WI38 (cell line): ENCODE data around the gene C2CD2L.
"Not testable (repeated sequence)": the region's sequence is repeated elsewhere in the genome, so short reads cannot be mapped to it uniquely, and the experiment has no call there.

ENCODE experiments used
- H3K4me3 ChIP-seq: 2 replicates; pipeline ENCODE4 v1.5.1; 2011; ENCODE audit warnings: low read depth, mild to moderate bottlenecking, control low read depth, low read length
- TF ChIP-seq, protein P1 (sequence below): IDR thresholded peaks from 2 replicates; pipeline ENCODE4 v1.5.1; 2012; ENCODE audit warnings: low read depth, mild to moderate bottlenecking, control low read depth, low read length

The C2CD2L gene

DNA sequence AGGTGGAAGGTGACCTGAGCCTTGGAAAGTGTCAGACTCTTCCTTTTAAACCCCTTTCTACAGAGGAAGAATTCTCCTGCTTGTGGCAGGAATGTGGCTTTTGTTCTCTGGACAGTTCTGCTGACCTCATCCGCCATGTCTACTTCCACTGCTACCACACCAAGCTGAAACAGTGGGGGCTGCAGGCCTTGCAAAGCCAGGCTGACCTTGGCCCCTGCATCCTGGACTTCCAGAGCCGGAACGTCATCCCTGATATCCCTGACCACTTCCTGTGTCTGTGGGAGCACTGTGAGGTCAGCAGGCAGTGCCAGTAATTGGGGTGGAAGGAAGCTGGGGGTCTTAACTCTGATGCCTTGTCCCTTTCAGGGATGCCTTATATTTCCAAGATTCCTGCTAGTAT, 23.5 kb downstream of the C2CD2L start:
- TF ChIP-seq, protein P1, sequence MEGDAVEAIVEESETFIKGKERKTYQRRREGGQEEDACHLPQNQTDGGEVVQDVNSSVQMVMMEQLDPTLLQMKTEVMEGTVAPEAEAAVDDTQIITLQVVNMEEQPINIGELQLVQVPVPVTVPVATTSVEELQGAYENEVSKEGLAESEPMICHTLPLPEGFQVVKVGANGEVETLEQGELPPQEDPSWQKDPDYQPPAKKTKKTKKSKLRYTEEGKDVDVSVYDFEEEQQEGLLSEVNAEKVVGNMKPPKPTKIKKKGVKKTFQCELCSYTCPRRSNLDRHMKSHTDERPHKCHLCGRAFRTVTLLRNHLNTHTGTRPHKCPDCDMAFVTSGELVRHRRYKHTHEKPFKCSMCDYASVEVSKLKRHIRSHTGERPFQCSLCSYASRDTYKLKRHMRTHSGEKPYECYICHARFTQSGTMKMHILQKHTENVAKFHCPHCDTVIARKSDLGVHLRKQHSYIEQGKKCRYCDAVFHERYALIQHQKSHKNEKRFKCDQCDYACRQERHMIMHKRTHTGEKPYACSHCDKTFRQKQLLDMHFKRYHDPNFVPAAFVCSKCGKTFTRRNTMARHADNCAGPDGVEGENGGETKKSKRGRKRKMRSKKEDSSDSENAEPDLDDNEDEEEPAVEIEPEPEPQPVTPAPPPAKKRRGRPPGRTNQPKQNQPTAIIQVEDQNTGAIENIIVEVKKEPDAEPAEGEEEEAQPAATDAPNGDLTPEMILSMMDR: no peak
- no peak overlapping the region for H3K4me3 ChIP-seq

DNA sequence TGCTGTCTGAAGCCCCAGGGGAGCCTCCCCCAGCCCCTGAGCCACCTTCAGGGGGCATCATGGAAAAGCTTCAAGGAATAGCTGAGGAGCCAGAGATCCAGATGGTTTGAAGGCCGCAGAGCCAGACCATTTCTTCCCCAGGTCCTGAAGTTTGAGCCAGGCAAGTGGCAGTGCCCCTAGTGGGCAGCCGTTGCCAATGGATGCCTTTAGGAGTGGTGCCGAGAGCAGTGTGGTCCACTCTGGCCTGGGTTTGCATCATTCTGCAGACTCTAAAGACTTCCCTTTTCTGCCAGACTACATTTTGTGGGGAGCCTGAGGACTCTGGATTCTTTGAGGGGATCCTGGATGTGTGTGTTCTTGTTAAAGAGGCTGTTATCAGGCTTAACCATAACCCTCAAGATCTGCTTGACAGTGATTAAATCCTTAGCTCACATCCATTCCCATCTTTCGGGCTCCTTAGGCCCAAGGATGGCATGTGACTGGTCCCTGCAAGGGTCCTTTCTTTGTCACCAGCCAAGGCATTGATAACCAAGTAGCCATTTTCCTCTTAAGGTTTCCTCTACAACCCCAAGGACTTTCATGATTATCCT, 27.3 kb downstream of the C2CD2L start:
- H3K4me3 ChIP-seq: no peak overlapping the region
- TF ChIP-seq, protein P1: peak; percentile 45; the same call in 1 of the 2 replicates

DNA sequence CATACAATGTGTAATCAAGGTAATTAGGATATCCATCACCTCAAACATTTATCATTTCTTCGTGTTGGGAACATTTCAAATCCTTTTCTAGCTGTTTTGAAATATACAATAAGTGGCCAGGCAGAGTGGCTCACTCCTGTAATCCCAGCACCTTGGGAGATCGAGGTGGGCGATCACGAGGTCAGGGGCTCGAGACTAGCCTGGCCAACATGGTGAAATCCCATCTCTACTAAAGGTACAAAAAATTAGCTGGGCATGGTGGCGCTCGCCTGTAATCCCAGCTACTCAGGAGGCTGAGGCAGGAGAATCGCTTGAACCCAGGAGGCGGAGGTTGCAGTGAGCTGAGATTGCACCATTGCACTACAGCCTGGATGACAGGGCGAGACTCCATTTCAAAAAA, 32.1 kb downstream of the C2CD2L start:
- not testable (repeated sequence) for H3K4me3 ChIP-seq

DNA sequence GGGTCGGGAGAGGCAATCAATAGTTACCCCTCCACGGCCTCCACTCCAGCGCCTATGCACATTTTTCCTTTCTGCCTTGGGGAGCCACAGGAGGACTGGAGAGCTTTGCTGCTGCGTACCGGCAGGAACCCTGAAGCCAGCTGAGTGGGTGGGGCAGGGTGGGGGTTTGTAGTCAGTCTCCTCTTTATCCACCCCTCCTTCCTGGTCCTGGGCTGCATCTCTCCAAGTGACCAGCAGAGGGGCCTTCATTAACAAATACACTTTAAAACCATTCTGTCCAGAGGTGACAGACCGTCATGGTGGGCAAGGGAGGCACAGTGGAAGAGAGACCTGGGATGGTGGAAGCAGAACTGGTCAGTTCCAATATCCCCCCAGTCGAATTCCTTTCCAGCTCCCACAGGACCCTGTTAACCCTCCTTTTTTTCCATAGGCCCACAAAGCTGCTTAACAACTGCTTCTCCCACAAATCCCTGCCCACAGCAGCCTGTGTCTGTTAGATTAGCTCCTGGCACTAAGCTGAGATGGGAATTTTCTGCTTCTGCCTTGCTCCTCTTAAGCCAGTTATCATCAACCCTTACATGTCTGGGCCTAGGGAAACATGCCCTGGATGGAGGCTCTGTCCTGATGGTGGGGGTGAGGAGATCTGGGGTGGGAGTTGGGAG, 37.8 kb downstream of the C2CD2L start:
- TF ChIP-seq, protein P1: peak; percentile 70
- H3K4me3 ChIP-seq: no peak overlapping the region

DNA sequence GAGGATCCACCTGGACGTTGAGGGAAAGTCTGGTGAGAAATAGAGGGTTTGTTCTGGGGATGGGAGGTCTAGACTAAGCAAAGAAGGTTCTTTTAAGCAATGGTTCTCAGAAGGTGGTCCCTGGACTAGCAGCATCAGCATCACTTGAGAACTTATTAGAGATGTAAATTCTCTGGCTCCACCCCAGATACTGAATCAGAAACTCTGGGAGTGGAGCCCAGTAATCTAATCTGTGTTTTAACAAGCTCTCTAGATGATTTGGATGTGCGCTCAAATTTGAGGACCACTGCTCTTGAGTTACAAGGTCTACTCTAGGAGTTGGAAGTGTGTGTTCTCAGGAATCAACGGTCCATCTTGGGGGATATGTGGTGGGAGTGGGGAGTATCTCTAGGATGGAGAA, 38.4 kb downstream of the C2CD2L start:
- H3K4me3 ChIP-seq: no peak overlapping the region

DNA sequence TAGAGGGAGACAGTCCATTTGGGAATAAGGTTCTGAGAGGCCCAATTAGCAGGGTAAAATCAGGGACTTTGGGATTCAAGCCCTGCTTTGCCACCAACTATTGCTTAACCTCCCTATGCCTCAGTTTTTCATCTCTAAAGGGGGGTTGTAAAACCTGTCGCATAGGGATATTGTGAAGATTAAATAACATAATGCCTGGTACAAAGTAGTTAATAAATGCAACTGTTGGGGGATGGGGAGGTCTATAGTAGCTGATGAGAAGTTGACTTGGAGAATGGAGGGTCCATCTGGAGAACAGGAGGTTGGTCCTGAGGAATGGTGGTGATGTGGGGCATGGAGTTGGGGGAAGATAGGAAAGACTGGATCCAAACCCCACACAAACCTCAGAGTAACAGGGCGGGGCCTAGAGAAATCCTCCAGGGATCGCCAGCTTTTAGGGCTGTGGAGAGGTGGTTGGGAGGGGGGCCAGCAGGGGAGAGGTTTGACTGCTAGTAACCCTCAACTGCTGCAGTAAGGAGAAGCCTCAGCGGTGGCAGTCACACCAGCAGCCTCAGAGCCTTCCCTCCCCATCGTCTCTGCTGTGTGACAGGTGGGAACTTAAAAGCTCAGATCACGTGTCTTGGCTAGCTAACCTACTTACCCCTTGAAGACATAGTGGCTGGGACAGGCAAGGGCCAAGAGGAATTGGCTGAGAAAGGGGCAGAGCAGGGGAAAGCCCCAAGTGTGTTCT, 40.6 kb downstream of the C2CD2L start:
- no peak overlapping the region for H3K4me3 ChIP-seq
- TF ChIP-seq, protein P1: no peak

More for the DNA sequence above, 38.4 kb downstream of the C2CD2L start:
- TF ChIP-seq, protein P1: no peak

DNA sequence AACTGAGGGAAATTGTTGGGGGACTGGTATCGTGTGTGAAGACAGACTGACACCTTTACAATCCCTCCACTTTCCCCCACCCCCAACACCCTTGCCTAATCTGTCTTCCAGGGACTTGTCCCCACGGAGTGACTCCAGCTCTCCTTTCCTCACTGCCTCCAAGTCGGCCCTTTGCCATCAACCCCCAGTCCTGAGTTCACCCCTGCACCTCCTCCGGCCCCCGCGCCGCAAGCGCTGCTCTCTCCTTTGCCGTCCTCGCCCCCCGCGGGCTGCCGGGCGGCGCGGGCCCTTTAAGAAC, 41.5 kb downstream of the C2CD2L start:
- H3K4me3 ChIP-seq: peak overlapping the region; percentile 65
- TF ChIP-seq, protein P1: no peak
